T-helper 2 cell treated with Interferon-gamma antibody and Interleukin-4, amounts not matched to agents 100 ng/mL and 5 ng/mL, for 36 hours (primary cell): Measurements from ENCODE around the gene NOXO1. TPM values are rescaled to one million over a fixed set of nuclear protein-coding genes. Genes with fewer than 3 reads are reported as not detected.

ENCODE experiments used
- total RNA-seq: library from RNA; stranded (reverse); gene quantifications from 2 replicates; pipeline ENCODE4 v1.2.3, GENCODE V29; 2022

The NOXO1 gene
- total RNA-seq, 1 donor from 2014 or later = 0.25 TPM

Other genes starting within 250 kb of the NOXO1 start
- gene NME3, start 209.9 kb downstream of the NOXO1 start, total RNA-seq = 33.3 and 34.3 TPM in 2 replicates
- gene EME2, start 208.7 kb downstream of the NOXO1 start, total RNA-seq = 29.2 and 34.1 TPM in 2 replicates
- 121 and 131 TPM in 2 replicates for gene MRPS34, start 208.3 kb downstream of the NOXO1 start, total RNA-seq
- gene SPSB3, start 198.9 kb downstream of the NOXO1 start, total RNA-seq = 29.5 and 32.7 TPM in 2 replicates
- gene NUBP2, start 198.5 kb downstream of the NOXO1 start, total RNA-seq = 55.1 and 55.6 TPM in 2 replicates
- 0.11 TPM in 1 of 2 replicates, not detected in the other for gene IGFALS, start 187.8 kb downstream of the NOXO1 start, total RNA-seq
- 43.4 and 46.1 TPM in 2 replicates for gene HAGH, start 154.6 kb downstream of the NOXO1 start, total RNA-seq
- gene FAHD1, start 154.3 kb downstream of the NOXO1 start, total RNA-seq = 10.5 and 11.6 TPM in 2 replicates
- not detected in 2 replicates for gene MEIOB, start 109.3 kb downstream of the NOXO1 start, total RNA-seq
- not detected in 2 replicates for gene HS3ST6, start 63.1 kb downstream of the NOXO1 start, total RNA-seq
- gene MSRB1, start 38.3 kb downstream of the NOXO1 start, total RNA-seq = 14.0 and 14.1 TPM in 2 replicates
- not detected in 2 replicates for gene RPL3L, start 26.8 kb downstream of the NOXO1 start, total RNA-seq
- 119 and 123 TPM in 2 replicates for gene NDUFB10, start 21.9 kb downstream of the NOXO1 start, total RNA-seq
- 2,826 and 2,856 TPM in 2 replicates for gene RPS2, start 16.6 kb downstream of the NOXO1 start, total RNA-seq
- 0.18 TPM in 1 of 2 replicates, not detected in the other for gene RNF151, start 14.6 kb downstream of the NOXO1 start, total RNA-seq
- gene TBL3, start 9.4 kb downstream of the NOXO1 start, total RNA-seq = 36.7 and 38.2 TPM in 2 replicates
- gene GFER, start 2.7 kb upstream of the NOXO1 start, total RNA-seq = 24.4 and 27.1 TPM in 2 replicates
- gene SYNGR3, start 8.5 kb upstream of the NOXO1 start, total RNA-seq = 4.9 and 5.3 TPM in 2 replicates
- gene ZNF598, start 28.4 kb upstream of the NOXO1 start, total RNA-seq = 58.9 and 63.6 TPM in 2 replicates
- gene NPW, start 38.3 kb upstream of the NOXO1 start, total RNA-seq = 0.70 and 0.80 TPM in 2 replicates
- 2.2 and 3.1 TPM in 2 replicates for gene NHERF2, start 45.4 kb upstream of the NOXO1 start, total RNA-seq
- gene NTHL1, start 66.4 kb upstream of the NOXO1 start, total RNA-seq = 32.9 and 33.2 TPM in 2 replicates
- gene TSC2, start 66.5 kb upstream of the NOXO1 start, total RNA-seq = 96.9 and 110 TPM in 2 replicates
- 68.5 and 77.3 TPM in 2 replicates for gene PKD1, start 154.4 kb upstream of the NOXO1 start, total RNA-seq
- gene RAB26, start 167.2 kb upstream of the NOXO1 start, total RNA-seq = 0.59 TPM in 1 of 2 replicates, not detected in the other
- gene TRAF7, start 174.3 kb upstream of the NOXO1 start, total RNA-seq = 57.6 and 62.8 TPM in 2 replicates
- 0.16 and 0.20 TPM in 2 replicates for gene CASKIN1, start 215.1 kb upstream of the NOXO1 start, total RNA-seq
- 38.4 and 39.4 TPM in 2 replicates for gene MLST8, start 224.0 kb upstream of the NOXO1 start, total RNA-seq
- 10.6 and 12.1 TPM in 2 replicates for gene BRICD5, start 229.4 kb upstream of the NOXO1 start, total RNA-seq
- 24.4 and 26.1 TPM in 2 replicates for gene PGP, start 233.4 kb upstream of the NOXO1 start, total RNA-seq
- gene E4F1, start 242.1 kb upstream of the NOXO1 start, total RNA-seq = 30.3 and 30.9 TPM in 2 replicates